NK-92 treated with Interleukin-12 subunit alpha and Interleukin-12 subunit beta, amount 100 ng/mL, for 24 hours (cell line): ENCODE results near the gene RBFOX2.

ENCODE experiments used
- DNase-seq: peaks from one replicate; lab custom pipeline; 2025; lab: John Stamatoyannopoulos, UW

Gene RBFOX2

DNA sequence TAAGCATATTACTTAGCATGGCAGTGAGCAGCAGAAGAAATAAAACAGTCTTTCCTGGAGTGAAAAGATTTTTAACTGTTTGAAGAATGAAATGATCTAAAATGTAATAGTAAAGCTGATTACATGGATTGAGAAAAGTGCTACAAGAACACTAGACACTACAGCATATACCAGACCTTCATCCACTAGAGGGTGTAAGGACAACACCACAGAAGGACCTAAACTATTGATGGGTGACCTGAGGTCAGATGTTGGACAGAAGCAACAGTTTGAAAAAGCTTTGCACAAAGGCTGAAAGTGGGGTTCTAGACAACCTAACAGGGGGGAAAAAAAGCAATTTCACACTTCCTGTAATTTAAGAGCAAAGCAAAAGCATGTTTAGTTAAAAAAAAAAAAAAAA lies 97.7 kb downstream of the RBFOX2 start:
- no peak for DNase-seq

DNA sequence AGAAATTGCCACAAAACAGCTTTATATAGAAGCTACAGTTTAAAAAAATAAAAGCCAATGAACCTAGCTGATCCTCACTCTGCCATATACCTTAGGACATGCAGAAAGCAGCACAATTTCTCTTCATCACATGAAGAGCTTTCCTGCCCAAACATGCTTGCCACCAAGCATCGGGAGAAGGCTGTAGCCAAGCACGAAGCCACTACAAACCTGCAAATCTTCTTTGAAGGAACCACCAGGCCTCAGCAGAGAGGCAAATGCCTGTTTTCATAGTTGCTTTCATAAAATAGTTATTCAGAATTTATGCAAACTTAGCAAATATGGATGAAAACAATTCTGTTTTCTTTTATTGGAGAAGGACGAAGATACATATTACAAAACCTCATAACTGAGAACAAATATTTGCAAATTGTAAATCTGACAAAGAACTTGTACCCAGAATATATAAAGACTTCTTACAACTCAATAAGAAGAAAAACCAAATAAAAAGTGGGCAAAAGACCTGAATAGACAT lies 100.3 kb downstream of the RBFOX2 start:
- no peak for DNase-seq

DNA sequence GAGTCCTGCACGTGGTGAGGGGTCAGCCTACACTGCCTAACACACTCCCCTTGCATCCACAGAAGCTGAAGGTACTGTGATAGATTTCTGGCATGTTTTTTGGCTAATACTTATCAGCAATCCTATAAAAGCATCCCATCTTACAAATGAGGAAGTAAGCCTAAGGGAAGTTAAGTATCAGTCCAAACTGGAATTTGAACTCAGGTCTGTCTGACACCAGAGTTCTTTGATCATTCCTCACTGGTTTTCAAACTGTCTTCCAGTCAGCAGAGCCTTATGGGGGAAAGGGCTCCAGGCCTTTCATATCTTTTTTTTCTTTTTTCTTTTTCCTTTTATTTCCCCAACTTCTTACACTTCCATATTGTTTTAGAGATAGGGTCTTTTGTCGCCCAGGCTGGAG lies 105.6 kb downstream of the RBFOX2 start:
- no peak for DNase-seq

DNA sequence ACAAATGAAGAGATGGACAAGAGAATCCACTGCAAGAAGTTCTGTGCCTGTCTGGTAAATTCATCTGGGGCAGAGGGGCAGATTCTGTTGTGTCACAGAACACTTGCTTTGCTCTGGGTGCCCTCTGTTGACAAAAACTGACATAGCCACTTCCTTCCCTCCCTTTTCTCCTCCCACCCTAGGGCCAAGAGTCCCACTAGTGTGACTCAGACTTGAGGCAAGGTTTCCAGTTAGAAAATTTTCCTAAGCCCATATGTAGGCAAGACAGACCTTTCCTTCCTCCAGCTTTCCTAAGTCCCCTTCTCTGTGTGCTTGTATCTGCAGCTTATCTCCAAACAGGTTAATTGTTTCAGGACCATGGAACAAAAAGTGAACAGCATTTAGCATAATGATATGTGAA lies 106.8 kb downstream of the RBFOX2 start:
- DNase-seq: peak; percentile 34

DNA sequence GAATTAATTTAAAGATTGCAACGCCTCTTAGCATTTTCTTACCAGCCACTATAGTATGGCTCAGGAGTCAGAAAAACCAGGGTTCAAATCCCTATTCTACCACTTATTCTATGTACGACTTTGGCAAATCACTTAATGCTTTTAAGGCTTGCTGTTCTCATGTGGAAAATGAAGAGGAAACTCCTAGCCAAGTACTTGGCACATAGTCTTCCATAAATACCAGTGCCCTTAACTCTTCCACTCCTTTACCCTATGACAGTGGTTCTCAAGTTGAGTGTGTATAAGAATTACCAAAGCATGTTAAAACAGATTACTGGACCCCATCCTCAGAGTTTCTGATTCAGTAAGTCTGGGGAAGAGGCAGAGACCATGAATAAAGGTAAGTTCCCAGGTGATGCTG lies 107.6 kb downstream of the RBFOX2 start:
- DNase-seq: no peak

DNA sequence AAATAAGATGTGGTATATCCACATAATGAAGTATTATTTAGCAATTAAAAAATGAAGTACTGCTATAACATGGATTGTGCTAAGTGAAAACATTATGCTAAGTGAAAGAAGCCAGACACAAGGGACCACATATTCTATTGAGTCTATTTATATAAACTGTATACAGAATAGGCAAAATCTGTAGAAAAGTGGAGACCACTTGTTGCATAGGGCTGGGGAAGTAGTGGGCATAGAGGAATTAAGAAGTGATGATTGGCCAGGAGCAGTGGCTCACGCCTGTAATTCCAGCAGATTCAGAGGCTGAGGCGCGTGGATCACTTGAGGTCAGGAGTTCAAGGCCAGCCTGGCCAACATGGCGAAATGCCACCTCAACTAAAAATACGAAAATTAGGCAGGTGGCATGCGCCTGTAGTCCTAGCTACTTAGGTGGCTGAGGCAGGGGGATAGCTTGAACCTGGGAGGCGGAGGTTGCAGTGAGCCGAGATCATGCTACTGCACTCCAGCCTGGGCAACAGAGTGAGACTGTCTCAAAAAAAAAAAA lies 109.6 kb downstream of the RBFOX2 start:
- no peak for DNase-seq

DNA sequence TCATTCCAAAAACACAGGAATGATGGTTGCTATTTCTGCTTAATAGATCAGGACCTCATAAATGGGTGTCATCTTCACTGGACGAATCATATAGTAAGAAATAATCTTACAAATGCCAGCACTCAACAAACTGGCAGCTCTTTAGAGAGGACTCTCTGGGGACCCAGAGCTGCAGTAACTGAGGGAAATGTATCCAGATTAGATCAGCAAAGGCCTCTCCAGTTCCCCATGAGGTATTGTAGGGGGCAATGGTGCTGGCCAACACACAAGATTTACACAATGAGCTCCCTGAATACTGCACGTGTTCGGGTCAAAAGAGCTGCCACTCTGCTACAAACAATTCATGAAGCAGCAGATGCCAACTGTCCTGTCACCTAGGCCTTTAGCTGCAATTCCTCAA lies 110.2 kb downstream of the RBFOX2 start:
- no peak for DNase-seq

DNA sequence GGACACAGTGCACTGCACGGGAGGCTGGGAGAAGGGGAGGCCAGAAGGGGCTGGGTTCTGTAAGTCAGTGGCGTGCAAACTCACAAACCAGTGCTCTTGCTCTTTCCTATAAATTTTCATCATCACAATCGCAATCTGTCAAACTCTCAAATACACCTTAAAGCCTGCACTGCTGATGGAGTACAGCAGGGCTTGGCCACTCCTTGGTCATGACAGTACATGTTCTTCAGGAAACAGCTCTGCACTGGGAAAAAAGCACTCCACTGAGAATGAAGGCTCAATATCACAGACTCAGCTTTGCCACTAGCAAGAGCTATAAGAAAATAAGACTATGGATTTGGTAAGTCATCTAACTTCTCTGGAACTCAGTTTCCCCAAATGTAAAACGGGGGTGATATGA lies 111.0 kb downstream of the RBFOX2 start:
- DNase-seq: no peak

DNA sequence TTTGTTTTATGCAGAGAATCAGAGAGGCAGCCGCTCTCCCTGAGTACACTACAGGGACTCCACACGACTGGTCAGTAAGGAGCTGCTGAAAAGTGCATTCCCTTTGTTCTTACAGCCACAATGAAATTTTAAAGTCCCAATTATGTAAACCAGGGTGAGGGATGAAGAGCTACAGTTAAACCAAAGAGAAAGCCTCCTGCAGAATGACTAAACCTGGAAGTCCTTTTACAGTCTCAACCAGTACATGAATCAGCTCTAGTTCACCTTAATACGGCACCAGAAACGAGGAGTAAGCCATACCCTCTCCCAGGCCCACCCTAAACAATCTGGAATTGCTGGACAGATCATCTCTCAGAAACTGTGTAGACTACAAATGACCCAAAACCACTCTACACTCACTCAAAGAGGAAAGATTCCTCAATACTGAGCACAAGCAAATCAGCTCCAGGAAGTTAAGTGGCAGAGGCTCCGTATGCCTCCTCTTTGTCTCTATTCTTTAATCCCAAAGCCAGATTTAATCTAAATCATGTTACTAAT lies 113.1 kb downstream of the RBFOX2 start:
- DNase-seq: no peak

DNA sequence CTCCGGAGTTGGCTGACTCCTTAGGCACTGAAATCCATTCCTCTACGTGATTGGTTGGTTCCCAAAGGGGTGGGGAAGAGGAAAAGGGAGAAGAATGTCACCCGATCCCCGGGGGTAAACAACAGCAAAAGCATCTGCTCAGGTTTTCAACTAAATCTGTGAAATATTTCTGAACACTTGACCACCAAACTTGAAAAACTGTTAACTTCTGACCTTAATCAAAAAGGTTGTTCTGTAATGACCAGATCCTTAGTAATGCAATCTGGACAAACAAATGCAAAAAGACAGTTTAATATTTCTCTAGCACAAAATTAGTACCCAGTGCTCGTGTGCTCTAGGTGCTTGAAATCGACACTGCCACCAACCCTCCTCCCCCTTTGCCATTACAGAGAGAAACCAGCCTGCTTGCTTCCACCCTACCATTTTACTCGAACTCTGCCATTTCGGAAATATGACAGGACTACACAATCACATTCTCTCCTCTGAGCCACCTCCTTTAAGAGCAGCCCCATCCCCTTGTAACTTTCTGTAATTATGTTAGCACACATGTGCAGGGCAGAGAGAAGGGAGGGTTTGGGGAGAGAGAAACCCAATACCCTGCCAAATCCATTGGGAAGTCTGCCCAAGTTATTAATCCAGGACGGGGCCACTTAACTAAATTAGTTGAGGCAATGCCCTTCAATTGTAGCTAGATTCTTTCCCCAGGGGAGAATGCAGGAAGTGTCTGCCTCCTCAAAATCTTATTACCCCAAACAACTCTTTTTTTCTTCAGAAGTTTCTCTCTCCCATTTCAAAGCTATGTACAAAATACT lies 113.8 kb downstream of the RBFOX2 start:
- no peak for DNase-seq

DNA sequence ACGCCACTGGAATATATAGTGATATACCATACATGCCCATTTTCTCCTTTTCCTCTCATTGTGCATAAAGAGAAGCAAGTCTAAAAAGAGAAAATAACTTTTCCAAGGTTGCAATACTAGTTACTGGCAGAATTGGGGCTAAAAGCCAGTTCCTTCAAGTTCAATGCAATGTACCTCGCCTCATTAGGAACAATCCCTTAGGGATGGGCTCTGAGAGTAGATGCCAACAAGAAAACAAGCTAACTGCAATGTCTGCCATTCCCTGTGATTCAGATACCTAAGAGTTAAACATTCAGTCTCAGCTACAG lies 114.3 kb downstream of the RBFOX2 start:
- no peak for DNase-seq

DNA sequence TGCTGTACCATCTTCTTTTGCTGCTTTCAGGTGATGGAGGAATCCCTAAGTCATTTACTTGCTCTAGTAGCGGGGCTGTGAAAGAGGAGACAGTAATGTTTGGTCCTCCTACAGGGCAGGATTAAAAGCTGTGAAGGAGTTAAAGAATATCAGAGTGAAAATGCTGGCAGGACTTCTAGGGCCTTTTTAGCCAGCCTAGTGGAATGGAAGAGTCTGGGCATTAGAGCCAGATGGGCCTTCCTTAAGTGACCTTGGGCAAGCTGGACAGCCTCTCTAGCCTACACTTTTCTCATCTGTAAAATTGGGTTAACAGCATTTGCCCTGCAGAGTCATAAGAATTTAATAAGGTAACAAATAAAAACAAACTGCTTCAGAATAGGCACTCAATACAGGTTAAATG lies 114.7 kb downstream of the RBFOX2 start:
- no peak for DNase-seq

DNA sequence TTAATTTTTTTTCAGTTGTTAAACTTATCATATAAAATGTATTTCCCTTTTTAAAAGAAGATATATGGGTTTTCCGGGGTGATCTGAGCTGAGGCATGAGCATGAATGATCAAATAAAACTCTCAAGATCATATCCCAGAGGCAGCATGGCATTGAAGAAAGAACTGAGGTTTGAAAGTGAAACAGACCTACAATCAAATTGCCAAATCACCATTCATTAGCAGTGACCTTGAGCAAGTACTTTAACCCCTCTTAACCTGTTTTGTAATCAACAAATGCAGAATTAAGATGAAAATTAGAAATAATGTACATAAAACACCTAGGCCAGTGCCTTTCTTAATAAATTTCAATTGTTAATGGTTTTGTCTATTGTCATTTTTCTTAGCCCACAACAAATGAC lies 116.0 kb downstream of the RBFOX2 start:
- DNase-seq: no peak

DNA sequence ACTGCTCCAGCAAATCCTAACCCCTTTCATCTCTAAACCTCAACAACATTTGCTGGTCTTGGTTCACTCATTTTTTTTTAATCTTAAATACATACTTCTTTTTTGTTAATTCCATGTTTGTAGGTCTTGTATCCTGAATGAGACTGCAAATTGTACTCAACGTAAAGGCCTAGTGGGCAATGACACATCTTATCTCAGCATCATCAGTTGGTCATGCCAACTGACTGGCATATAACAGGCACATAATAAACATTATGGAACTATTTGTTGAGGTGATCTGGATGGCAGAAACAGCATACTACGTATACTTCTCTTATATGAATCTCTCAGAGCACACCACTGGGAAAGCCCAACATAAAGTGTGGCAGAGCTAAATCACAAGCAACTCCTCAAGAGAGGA lies 116.7 kb downstream of the RBFOX2 start:
- no peak for DNase-seq

DNA sequence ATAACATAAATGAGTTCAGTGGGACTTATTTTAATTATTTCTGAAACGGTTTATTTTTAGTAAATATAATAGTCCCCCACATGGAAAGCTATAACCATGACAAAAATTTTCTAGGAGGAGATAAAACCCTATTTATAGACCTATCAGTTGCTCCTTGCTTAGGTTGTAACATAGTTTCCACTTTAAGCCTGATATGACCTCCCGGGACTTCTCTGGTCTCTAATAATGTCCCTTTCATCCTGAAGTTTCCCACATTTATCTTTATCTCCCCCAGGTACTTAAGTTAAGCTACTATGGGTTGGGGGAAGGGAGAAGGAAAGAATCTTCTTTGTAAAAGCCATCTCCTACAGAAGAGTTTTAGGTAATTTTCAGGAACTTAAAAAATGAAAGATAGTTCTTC lies 117.7 kb downstream of the RBFOX2 start:
- DNase-seq: no peak

DNA sequence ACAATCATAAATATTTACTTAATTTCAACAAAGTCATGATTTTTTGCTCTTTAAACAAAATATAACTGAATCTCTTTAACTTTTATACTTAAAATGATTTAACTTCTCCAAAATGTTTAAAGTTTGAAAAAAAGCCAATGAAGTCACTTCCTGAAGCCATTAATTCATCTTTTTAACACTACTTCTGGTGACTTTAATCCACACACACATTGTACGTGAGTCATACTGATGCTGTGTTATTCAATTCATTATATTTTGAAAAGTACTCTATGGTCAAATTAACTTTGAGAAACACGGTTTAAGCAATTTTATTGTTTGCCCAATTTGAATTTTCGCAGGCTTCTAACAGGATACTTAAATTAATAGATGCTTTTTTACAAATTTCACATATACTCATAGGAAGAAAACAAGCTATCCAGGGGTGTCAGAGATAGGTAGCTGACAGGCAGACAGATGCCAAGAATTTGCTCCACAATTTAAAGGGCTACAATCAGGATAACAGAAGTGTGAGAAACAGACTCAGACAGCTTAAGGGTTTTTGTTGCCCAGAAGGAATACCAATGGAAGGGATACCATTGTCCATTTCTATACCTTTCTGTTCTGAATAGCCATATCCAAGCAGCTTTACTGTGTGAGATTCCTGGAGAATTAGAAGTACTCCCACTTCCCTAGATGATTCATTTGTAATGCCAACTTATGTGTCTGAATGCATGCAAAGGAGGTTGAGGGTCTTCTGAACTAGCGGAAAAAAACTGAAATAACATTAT lies 118.4 kb downstream of the RBFOX2 start:
- no peak for DNase-seq

DNA sequence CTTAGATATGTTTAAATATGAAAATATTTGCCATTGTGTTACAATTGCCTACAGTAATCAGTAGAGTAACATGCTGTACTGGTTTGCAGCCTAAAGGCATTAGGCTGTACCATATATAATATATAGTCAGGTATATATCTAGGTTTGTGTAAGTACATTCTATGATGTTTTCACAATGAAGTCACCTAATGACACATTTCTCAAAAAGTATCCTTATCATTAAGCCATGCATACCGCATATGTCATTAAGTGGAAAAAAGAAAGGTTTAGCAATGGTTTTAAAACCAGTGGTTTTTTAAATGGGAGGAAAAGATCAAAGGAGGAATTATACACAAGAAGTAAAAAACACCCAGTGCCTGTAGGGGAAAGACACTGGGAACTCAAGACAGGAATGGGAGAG lies 122.7 kb downstream of the RBFOX2 start:
- no peak for DNase-seq

DNA sequence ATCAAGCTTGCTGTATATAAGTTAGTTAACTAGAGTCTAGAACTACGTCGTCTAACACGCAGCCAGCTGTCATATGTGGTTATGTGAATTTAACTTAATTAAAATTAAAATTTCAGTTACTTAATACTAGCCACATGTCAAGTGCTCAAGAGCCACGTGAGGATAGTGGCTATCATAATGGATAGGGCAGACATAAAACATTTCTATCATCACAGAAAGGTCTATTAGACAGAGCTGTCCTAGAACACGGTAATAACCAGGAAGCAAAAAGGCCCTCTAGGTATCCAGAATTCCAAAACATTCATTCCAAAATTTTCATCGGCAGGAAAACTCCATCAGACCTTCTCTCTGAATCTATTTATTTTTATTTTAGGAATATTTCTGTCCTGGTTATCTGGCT lies 123.9 kb downstream of the RBFOX2 start:
- no peak for DNase-seq

DNA sequence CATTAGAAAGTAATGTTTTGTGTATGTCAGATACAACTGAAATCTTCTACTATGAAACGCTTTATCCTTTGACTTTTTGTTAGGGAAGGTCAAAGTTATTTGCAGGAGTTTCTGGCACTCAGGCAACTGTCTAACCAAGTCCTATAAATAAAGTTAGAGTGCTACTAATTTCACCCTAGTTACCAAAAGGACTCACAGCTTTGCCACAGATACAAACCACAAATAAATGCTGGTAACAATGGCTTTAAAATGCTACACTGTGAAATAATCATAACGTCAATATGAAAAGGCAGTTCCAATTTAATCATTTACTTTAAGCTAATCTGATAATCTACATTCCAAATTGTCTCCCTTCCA lies 124.3 kb downstream of the RBFOX2 start:
- no peak for DNase-seq

DNA sequence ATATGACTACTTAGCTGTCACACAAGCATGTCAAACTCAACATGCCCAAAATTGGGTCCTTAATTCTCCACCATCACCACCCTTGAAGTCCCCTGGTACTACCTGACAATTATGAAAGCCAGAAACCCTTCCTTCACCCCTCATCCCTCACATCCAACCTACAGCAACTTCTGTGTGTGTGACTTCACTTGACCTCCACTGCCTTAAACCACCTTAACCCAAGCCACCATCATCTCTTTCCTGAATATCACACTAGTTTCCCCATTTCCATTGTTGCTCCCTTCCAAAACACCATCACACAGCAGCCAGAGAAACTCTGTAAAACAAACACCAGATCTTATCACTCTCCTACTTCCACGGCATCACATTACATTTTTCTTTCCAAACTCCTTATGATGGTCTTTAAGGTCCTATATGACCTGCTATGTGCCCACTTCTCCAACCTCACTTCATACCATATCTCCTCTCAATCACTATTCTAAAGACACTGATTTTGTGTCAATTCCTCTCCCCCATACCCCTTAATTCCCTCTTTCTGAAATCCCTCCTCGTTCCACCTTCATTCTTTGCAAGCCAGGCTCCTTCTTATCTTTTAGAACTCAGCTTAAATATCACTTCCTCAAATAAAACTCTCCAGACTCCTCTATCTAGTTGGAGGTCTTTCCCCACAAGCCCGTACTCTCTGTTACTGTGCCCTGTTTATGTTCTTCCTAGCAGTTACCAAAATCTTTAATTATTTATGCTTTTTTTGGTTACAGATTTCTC lies 124.9 kb downstream of the RBFOX2 start:
- DNase-seq: no peak

DNA sequence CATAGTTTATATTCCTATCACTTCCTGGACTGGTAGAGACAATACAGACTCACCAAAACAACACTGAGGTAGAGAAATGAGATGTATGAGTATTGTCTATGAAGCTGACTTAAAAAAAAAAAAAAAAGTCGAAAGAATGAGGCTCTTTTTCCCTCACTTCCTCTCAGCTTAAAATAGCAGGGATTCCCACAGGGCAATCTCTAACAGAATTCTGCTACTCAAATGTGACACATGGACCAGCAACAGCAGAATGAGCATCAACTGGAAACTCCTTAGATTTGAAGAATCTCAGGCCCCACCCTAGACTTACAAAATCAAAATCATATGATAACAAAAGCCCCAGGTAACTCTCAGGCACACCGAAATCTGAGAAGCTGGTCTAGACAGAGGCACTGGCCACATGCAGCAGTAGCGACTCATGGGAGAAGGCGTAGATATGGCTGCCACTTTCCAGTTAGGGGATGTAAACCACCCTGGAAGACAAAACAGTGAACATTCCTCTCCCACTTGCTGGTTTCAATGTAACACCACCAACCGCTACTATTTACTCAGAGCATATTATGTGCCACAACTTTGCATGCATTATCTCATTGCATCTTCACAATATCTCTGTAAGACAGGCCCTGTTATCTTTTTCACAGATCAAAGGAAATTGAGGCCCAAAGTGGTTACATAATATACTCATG lies 128.0 kb downstream of the RBFOX2 start:
- DNase-seq: peak; percentile 2

DNA sequence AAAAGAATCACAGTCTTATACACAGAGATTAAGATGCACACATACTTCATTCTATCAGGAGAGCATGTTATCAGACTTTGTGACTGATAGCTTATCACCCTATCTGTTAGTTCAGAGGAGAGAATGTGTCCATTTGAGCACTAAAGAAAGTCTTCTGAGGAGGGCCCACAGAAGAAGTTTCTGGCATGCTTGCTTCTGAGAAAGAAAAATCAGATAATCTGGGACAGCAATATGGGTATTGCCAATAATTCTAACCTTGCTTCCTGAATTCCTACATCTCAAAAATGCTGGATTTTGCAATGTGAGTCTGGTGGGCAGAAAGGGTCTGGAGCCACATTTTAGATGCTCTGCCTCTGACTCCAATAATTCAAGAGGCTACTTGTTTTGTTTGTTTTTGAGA lies 128.9 kb downstream of the RBFOX2 start:
- DNase-seq: no peak
